Uterine smooth muscle cell (primary cell): ENCODE data around the gene RASSF9. TPM values are rescaled to one million over a fixed set of nuclear protein-coding genes. Genes with fewer than 3 reads are reported as not detected.

Experiments
- total RNA-seq: library from RNA; depleted of rRNA; stranded (reverse); fragments of >200 nt; gene quantifications from 2 replicates; pipeline ENCODE4 v1.2.3, GENCODE V29; 2014

Gene RASSF9
- 2.9 and 6.1 TPM in 2 replicates for total RNA-seq

GRCh38 chr12:85836197-85837090, at the start of gene RASSF9:
TSS of gene RASSF9 (minus strand) at chr12:85836409. CDS start at chr12:85836201, 208 bp downstream.

DNA sequence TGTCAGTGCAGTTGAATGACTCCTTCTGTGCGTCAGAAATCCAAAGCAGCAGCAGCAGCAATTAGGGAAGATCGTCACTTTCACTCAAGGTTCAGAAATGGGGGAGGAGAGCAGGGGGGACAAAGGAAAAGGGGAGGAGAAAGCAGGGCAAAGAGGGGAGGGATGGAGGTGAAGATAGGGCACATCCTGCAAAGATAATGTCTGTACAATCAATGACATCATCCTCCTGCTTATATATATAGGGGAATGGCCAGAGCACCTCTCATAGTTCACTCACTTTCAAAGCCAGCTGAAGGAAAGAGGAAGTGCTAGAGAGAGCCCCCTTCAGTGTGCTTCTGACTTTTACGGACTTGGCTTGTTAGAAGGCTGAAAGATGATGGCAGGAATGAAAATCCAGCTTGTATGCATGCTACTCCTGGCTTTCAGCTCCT, 37.8 kb upstream of the RASSF9 start, which contains the start of gene NTS:
Gene NTS (plus strand): TSS at position 265 of the 431 bp plus-strand sequence. CDS start 109 bp downstream, at position 374.

Other genes starting within 250 kb of the RASSF9 start
- 9.1 and 16.2 TPM in 2 replicates for gene NTS, start 37.9 kb upstream of the RASSF9 start, total RNA-seq